ENCODE measurements around the gene TARS2. TPM values are rescaled to one million over a fixed set of nuclear protein-coding genes. Genes with fewer than 3 reads are reported as not detected.

Gene TARS2
- polyA plus RNA-seq, 1 of the 3 experiments (the other 2 are of a cell fraction), result 22.2 TPM

DNA sequence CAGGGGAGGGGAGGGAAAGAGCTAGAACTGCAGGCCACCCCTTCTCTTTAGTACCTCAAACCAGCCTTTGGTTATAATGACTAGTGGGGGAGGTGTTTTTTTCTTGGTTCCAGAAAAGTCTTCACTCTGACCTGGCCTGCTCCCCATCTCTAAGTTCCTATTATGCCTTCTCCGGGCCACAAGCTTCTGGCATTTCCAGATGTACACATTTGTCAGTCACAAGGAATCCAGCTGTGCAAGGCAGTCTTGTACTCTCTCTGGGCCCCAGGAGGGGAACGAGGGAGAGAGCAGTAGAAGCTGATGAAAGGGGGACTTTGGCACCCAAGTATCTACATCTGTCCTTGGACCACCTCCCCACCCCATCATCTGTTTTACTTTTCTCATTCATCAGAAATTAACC, 25.6 kb downstream of the TARS2 start:
- ChIA-PET POLR2A (no interaction called here), CTCF (interaction anchor here (1.5 kb wide), 1 partner anchor 47 kb away, joined by 5 read pairs; no protein-coding TSS in a partner anchor)
- no peak overlapping the region for H3K27ac ChIP-seq (ENCODE audit: low read depth in 2 of 2, low read length in 1 of 2)

More for the DNA sequence above, 25.6 kb downstream of the TARS2 start:
- Histone ChIP-seq H3F3A (replicated peaks; ENCODE audit: insufficient read depth) (peaks cover 3% of the 10 kb centered on the region), H3K9ac (no peak overlapping the region), H3K27me3 (ENCODE audit: insufficient read depth) (no peaks in the 10 kb centered on the region), H3K36me3 (replicated peaks in 1 of 2; ENCODE audit: control insufficient read depth in 1 of 2, insufficient read depth in 2 of 2, low read length in 1 of 2) (no peaks in the 10 kb centered on the region), H3K9me3 (no peaks in the 10 kb centered on the region), H3K4me1 (ENCODE audit: control insufficient read depth in 1 of 2, insufficient read depth in 2 of 2, low read depth in 1 of 2, low read length in 1 of 2) (peaks cover 8 to 13% of the 10 kb centered on the region in 2 experiments; a peak in 2 of 4 replicates), H3K79me2 (ENCODE audit: insufficient read depth) (peaks cover 13% of the 10 kb centered on the region), H3K9me2 (no peaks in the 10 kb centered on the region), H3K4me2 (no peak overlapping the region), H4K20me1 (ENCODE audit: insufficient read depth) (no peaks in the 10 kb centered on the region), H3K4me3 (ENCODE audit: low read depth in 2 of 2, low read length in 1 of 2) (no peak overlapping the region), H2AFZ (ENCODE audit: low read depth) (no peak overlapping the region)
- 80% methylated on average over 2 of the region's 2 CpGs for WGBS (ENCODE audit: low lambda C conversion rate)
- TF ChIP-seq, protein P1, sequence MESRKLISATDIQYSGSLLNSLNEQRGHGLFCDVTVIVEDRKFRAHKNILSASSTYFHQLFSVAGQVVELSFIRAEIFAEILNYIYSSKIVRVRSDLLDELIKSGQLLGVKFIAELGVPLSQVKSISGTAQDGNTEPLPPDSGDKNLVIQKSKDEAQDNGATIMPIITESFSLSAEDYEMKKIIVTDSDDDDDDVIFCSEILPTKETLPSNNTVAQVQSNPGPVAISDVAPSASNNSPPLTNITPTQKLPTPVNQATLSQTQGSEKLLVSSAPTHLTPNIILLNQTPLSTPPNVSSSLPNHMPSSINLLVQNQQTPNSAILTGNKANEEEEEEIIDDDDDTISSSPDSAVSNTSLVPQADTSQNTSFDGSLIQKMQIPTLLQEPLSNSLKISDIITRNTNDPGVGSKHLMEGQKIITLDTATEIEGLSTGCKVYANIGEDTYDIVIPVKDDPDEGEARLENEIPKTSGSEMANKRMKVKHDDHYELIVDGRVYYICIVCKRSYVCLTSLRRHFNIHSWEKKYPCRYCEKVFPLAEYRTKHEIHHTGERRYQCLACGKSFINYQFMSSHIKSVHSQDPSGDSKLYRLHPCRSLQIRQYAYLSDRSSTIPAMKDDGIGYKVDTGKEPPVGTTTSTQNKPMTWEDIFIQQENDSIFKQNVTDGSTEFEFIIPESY (IDR thresholded peaks at IDR 0.05; ENCODE audit: borderline replicate concordance, low read depth), result no peak
- TF ChIP-seq PBX3 (IDR thresholded peaks at IDR 0.05) (no peak), MEF2A (IDR thresholded peaks at IDR 0.05; ENCODE audit: borderline replicate concordance, low read depth) (no peak), RXRA (IDR thresholded peaks at IDR 0.05; ENCODE audit: borderline replicate concordance, low read depth) (no peak), RCOR1 (IDR thresholded peaks at IDR 0.05; ENCODE audit: low read length) (no peak), NRF1 (IDR thresholded peaks at IDR 0.05; ENCODE audit: low read depth, low read length) (no peak), RFX5 (IDR thresholded peaks at IDR 0.05; ENCODE audit: low read length) (no peak), FOXM1 (IDR thresholded peaks at IDR 0.05; ENCODE audit: low read depth) (no peak), REST (IDR thresholded peaks at IDR 0.05; ENCODE audit: low read depth, low read length) (no peak), TCF12 (IDR thresholded peaks at IDR 0.05) (no peak), EZH2phosphoT487 (IDR thresholded peaks at IDR 0.05; ENCODE audit: borderline replicate concordance, low read depth) (no peak)
- TF ChIP-seq, protein P2, sequence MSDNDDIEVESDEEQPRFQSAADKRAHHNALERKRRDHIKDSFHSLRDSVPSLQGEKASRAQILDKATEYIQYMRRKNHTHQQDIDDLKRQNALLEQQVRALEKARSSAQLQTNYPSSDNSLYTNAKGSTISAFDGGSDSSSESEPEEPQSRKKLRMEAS (IDR thresholded peaks at IDR 0.05; ENCODE audit: low read depth), result no peak
- TF ChIP-seq, protein P3, sequence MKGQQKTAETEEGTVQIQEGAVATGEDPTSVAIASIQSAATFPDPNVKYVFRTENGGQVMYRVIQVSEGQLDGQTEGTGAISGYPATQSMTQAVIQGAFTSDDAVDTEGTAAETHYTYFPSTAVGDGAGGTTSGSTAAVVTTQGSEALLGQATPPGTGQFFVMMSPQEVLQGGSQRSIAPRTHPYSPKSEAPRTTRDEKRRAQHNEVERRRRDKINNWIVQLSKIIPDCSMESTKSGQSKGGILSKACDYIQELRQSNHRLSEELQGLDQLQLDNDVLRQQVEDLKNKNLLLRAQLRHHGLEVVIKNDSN (IDR thresholded peaks at IDR 0.05; ENCODE audit: borderline replicate concordance, low read depth), result no peak
- no peak for DNase-seq
